ENCODE measurements around the gene ILF3. TPM values are rescaled to one million over a fixed set of nuclear protein-coding genes. Genes with fewer than 3 reads are reported as not detected.

Gene ILF3
- total and polyA plus RNA-seq, 2 of the 13 experiments (the other 11 are each of a cell fraction or from before 2014, with no cell fraction given): 120 to 173 TPM

GRCh38 chr19:10740798-10741197 is 86.7 kb downstream of the ILF3 start:
- WGBS (ENCODE audit: low lambda C conversion rate): 93% methylated on average over 3 of the region's 3 CpGs
- H3K4me2 ChIP-seq (ENCODE audit: low read depth, low read length): no peak overlapping the region

More at GRCh38 chr19:10740798-10741197, 86.7 kb downstream of the ILF3 start:
- Histone ChIP-seq H3K36me3 (replicated peaks in 1 of 2; ENCODE audit: control insufficient read depth in 1 of 2, insufficient read depth in 2 of 2, low read length in 2 of 2) (peaks cover 5 to 13% of the 10 kb centered on the region in 2 experiments; a peak in 2 of 5 replicates), H3K27me3 (ENCODE audit: control insufficient read depth in 1 of 2, insufficient read depth in 2 of 2, low read length in 2 of 2) (no peaks in the 10 kb centered on the region), H4K20me1 (ENCODE audit: insufficient read depth, low read length) (no peaks in the 10 kb centered on the region; the same call in 1 of the 2 replicates), H2AFZ (ENCODE audit: low read length) (no peak overlapping the region), H3K27ac (ENCODE audit: extremely low read length, insufficient read depth, low read length) (no peak overlapping the region), H3K4me1 (ENCODE audit: insufficient read depth, low read length) (peaks cover 43% of the 10 kb centered on the region), H3K4me3 (replicated peaks in 1 of 3; ENCODE audit: insufficient read depth in 1 of 3, low read depth in 2 of 3, low read length in 3 of 3) (no peak overlapping the region), H3K9ac (ENCODE audit: insufficient read depth, low read depth, low read length) (no peak overlapping the region), H3K9me3 (ENCODE audit: low read length) (no peaks in the 10 kb centered on the region), H3K79me2 (ENCODE audit: insufficient read depth, low read length) (peaks cover 80% of the 10 kb centered on the region)
- DNase-seq (ENCODE audit: low spot score) (no peak), FAIRE-seq (no peak), ATAC-seq (no peak)
- in situ Hi-C loops (cut with HindIII; ENCODE audit: extremely low pct_ligation_motif_present, low pct_unique_long_range_greater_than_20kb): no loop called here
- no peak for TF ChIP-seq ZNF143 (CRISPR knock-in tag; IDR thresholded peaks at IDR 0.05)
- no peak for TF ChIP-seq ZC3H13 (CRISPR knock-in tag; IDR thresholded peaks at IDR 0.05)
- ChIA-PET CTCF (ENCODE audit: low intra/inter-chr PET ratio, low total read pairs) (no interaction called here), POLR2A (no interaction called here)
- no TSS peak for BruUV-seq (replicated peaks)
- intact Hi-C loops (cut with micrococcal nuclease; ENCODE audit: unreplicated experiment): no loop called here

MicroRNAs within 50 kb of the gene (microRNA counts, 767-probe panel; counts per million panel counts)
- not detected for microRNA hsa-miR-638

Small RNA genes lying within 50 kb of the gene (microRNA-seq; reads per million reads assigned to microRNA genes)
- gene MIR638: not detected

Small RNA genes lying within 50 kb of the gene (small RNA-seq; reads per million reads assigned to genes)
- 0 reads per million in 3 experiments for gene MIR638 (ENCODE audit: insufficient read depth in 2 of 3, insufficient read length in 3 of 3, low read depth in 2 of 3, low replicate concordance in 1 of 3)

Other genes starting within 250 kb of the ILF3 start
- gene PDE4A, start 233.8 kb upstream of the ILF3 start, total RNA-seq (2016; rRNA removed; fragmentation: Illumina TruSeq; extraction: Trizol): 1.1 TPM in 2 replicates
- 4.1 TPM in 2 replicates for gene PDE4A, start 233.8 kb upstream of the ILF3 start, polyA plus RNA-seq (2011; rRNA removed)
- gene KEAP1, start 151.0 kb upstream of the ILF3 start, total RNA-seq (2016; rRNA removed; fragmentation: Illumina TruSeq; extraction: Trizol): 72.9 and 75.5 TPM in 2 replicates
- 56.7 and 72.4 TPM in 2 replicates for gene KEAP1, start 151.0 kb upstream of the ILF3 start, polyA plus RNA-seq (2011; rRNA removed)
- not detected in 2 replicates for gene S1PR5, start 136.9 kb upstream of the ILF3 start, total RNA-seq (2016; rRNA removed; fragmentation: Illumina TruSeq; extraction: Trizol)
- 0.04 TPM in 1 of 2 replicates, not detected in the other for gene S1PR5, start 136.9 kb upstream of the ILF3 start, polyA plus RNA-seq (2011; rRNA removed)
- gene ATG4D, start 110.4 kb upstream of the ILF3 start, total RNA-seq (2016; rRNA removed; fragmentation: Illumina TruSeq; extraction: Trizol): 9.3 and 19.0 TPM in 2 replicates
- gene ATG4D, start 110.4 kb upstream of the ILF3 start, polyA plus RNA-seq (2011; rRNA removed): 17.8 and 22.9 TPM in 2 replicates
- 10.2 and 11.7 TPM in 2 replicates for gene KRI1, start 88.3 kb upstream of the ILF3 start, total RNA-seq (2016; rRNA removed; fragmentation: Illumina TruSeq; extraction: Trizol)
- 9.1 and 12.7 TPM in 2 replicates for gene KRI1, start 88.3 kb upstream of the ILF3 start, polyA plus RNA-seq (2011; rRNA removed)
- 4.8 and 5.4 TPM in 2 replicates for gene CDKN2D, start 85.4 kb upstream of the ILF3 start, total RNA-seq (2016; rRNA removed; fragmentation: Illumina TruSeq; extraction: Trizol)
- gene CDKN2D, start 85.4 kb upstream of the ILF3 start, polyA plus RNA-seq (2011; rRNA removed): 8.0 and 8.6 TPM in 2 replicates
- 76.8 and 82.9 TPM in 2 replicates for gene AP1M2, start 67.0 kb upstream of the ILF3 start, total RNA-seq (2016; rRNA removed; fragmentation: Illumina TruSeq; extraction: Trizol)
- 6.3 and 11.0 TPM in 2 replicates for gene AP1M2, start 67.0 kb upstream of the ILF3 start, polyA plus RNA-seq (2011; rRNA removed)
- gene SLC44A2, start 28.8 kb upstream of the ILF3 start, total RNA-seq (2016; rRNA removed; fragmentation: Illumina TruSeq; extraction: Trizol): 2.3 and 2.4 TPM in 2 replicates
- 5.6 and 7.2 TPM in 2 replicates for gene SLC44A2, start 28.8 kb upstream of the ILF3 start, polyA plus RNA-seq (2011; rRNA removed)
- gene QTRT1, start 47.1 kb downstream of the ILF3 start, total RNA-seq (2016; rRNA removed; fragmentation: Illumina TruSeq; extraction: Trizol): 33.0 and 38.6 TPM in 2 replicates
- 41.6 and 55.6 TPM in 2 replicates for gene QTRT1, start 47.1 kb downstream of the ILF3 start, polyA plus RNA-seq (2011; rRNA removed)
- 41.7 and 48.2 TPM in 2 replicates for gene DNM2, start 63.7 kb downstream of the ILF3 start, total RNA-seq (2016; rRNA removed; fragmentation: Illumina TruSeq; extraction: Trizol)
- gene DNM2, start 63.7 kb downstream of the ILF3 start, polyA plus RNA-seq (2011; rRNA removed): 59.8 and 67.0 TPM in 2 replicates
- 26.4 and 51.8 TPM in 2 replicates for gene TMED1, start 181.9 kb downstream of the ILF3 start, total RNA-seq (2016; rRNA removed; fragmentation: Illumina TruSeq; extraction: Trizol)
- gene TMED1, start 181.9 kb downstream of the ILF3 start, polyA plus RNA-seq (2011; rRNA removed): 48.3 and 59.9 TPM in 2 replicates
- not detected in 2 replicates for gene C19orf38, start 194.1 kb downstream of the ILF3 start, total RNA-seq (2016; rRNA removed; fragmentation: Illumina TruSeq; extraction: Trizol)
- gene C19orf38, start 194.1 kb downstream of the ILF3 start, polyA plus RNA-seq (2011; rRNA removed): 0.10 and 0.11 TPM in 2 replicates
- gene CARM1, start 217.2 kb downstream of the ILF3 start, total RNA-seq (2016; rRNA removed; fragmentation: Illumina TruSeq; extraction: Trizol): 21.9 and 27.6 TPM in 2 replicates
- 53.0 and 55.8 TPM in 2 replicates for gene CARM1, start 217.2 kb downstream of the ILF3 start, polyA plus RNA-seq (2011; rRNA removed)

Data from HepG2 (cell line).